SW480 (cell line): Measurements from ENCODE around the gene FUT7.
"Not testable (repeated sequence)": the region's sequence is repeated elsewhere in the genome, so short reads cannot be mapped to it uniquely, and the experiment has no call there.

ENCODE experiments used
- DNase-seq: peaks from one replicate; pipeline ENCODE4 v3.0.0-alpha.2; 2016; ENCODE audit warnings: low spot score

FUT7 gene

GRCh38 chr9:137017791-137018497 lies 13.9 kb downstream of the FUT7 start:
- no peak for DNase-seq

- no peak for DNase-seq
Measured at GRCh38 chr9:137017071-137017470, 14.8 kb downstream of the FUT7 start.

GRCh38 chr9:137016436-137016835 lies 15.5 kb downstream of the FUT7 start:
- no peak for DNase-seq

GRCh38 chr9:137015976-137016375 lies 15.9 kb downstream of the FUT7 start:
- DNase-seq = no peak

- no peak for DNase-seq
Measured at GRCh38 chr9:137015540-137015930, 16.4 kb downstream of the FUT7 start.

GRCh38 chr9:137014776-137015539 lies 16.9 kb downstream of the FUT7 start:
- no peak for DNase-seq

GRCh38 chr9:137014166-137014565 lies 17.7 kb downstream of the FUT7 start:
- no peak for DNase-seq

- DNase-seq = no peak
Measured at GRCh38 chr9:137013571-137013940, 18.3 kb downstream of the FUT7 start.

GRCh38 chr9:137012694-137013570 lies 19.0 kb downstream of the FUT7 start:
- no peak for DNase-seq

GRCh38 chr9:137011907-137012675 lies 19.8 kb downstream of the FUT7 start:
- no peak for DNase-seq

GRCh38 chr9:137011156-137011555 lies 20.7 kb downstream of the FUT7 start:
- no peak for DNase-seq

- no peak for DNase-seq
Measured at GRCh38 chr9:137009938-137010732, 21.8 kb downstream of the FUT7 start.

GRCh38 chr9:137009217-137009616 lies 22.7 kb downstream of the FUT7 start:
- DNase-seq = no peak

GRCh38 chr9:137008312-137008711 lies 23.6 kb downstream of the FUT7 start:
- DNase-seq = no peak

GRCh38 chr9:137007816-137008270 lies 24.0 kb downstream of the FUT7 start:
- DNase-seq = no peak

GRCh38 chr9:137007108-137007815 lies 24.6 kb downstream of the FUT7 start:
- DNase-seq = no peak

- DNase-seq = no peak
Measured at GRCh38 chr9:137006116-137007003, 25.5 kb downstream of the FUT7 start.

GRCh38 chr9:137004285-137004684 lies 27.6 kb downstream of the FUT7 start:
- not testable (repeated sequence) for DNase-seq

- DNase-seq = no peak
Measured at GRCh38 chr9:137002646-137003041, 29.2 kb downstream of the FUT7 start.
